Pancreas (tissue), 10 donors: Measurements from ENCODE around the gene LCN1. TPM values are rescaled to one million over a fixed set of nuclear protein-coding genes. Genes with fewer than 3 reads are reported as not detected.
"Not testable (repeated sequence)": the region's sequence is repeated elsewhere in the genome, so short reads cannot be mapped to it uniquely, and the experiment has no call there.

Experiments
- ATAC-seq, 4 donors: fragments of 200-7000 bp; cut with Tn5 transposase; one replicate each; pipeline versions ENCODE4 v1.8.0 to v1.9.1; 2020; ENCODE audit warnings: mild to moderate bottlenecking in 4 of 4, moderate library complexity in 4 of 4
- DNase-seq, 6 donors: peaks; one replicate each; pipeline ENCODE4 v3.0.0-alpha.2; 2020
- FAIRE-seq: peaks from 2 replicates; lab custom pipeline; 2012; peaks lifted over from hg19 to GRCh38; lab: Jason Lieb, UNC
- H3K27ac ChIP-seq, 4 donors: fragments of 200-600 bp; sonication (generic); 1 replicate in 3 of 4; 2 replicates in 1 of 4; pipeline versions ENCODE4 v1.5.0 to v1.8.0; 2020
- H3K27me3 ChIP-seq, 4 donors: fragments of 200-600 bp; one replicate each; pipeline ENCODE4 v1.8.0; 2021
- H3K36me3 ChIP-seq, 3 donors: fragments of 200-600 bp; sonication (generic) in 1 of 3; one replicate each; pipeline versions ENCODE4 v1.5.0 to v1.8.0; 2020 to 2021
- H3K4me1 ChIP-seq, 3 donors: fragments of 200-600 bp; one replicate each; pipeline ENCODE4 v1.8.0; 2021
- H3K4me3 ChIP-seq, 4 donors: fragments of 200-600 bp; sonication (generic) in 2 of 4; one replicate each; pipeline versions ENCODE4 v1.5.0 to v1.8.0; 2020 to 2021
- H3K9me3 ChIP-seq, 4 donors: fragments of 200-600 bp; one replicate each; pipeline ENCODE4 v1.8.0; 2021
- CTCF ChIP-seq, 4 donors: fragments of 200-600 bp; sonication (generic) in 3 of 4; IDR thresholded peaks; one replicate each; pipeline versions ENCODE4 v1.5.0 to v1.8.0; 2021; ENCODE audit warnings: antibody characterized with exemption in 4 of 4
- WGBS, 2 donors: extraction: QIAGEN DNeasy Blood & Tissue Kit; methylation state at CpG; one replicate each; pipeline ENCODE4 v1.1.7; 2013; 5-methylcytosine and 5-hydroxymethylcytosine counted together
- intact Hi-C, 3 donors: fragments of 100-400 bp; cut with DNase I; formaldehyde crosslinking; loops; one replicate each; pipeline versions ENCODE4 v1.11.1 to v1.14.2; 2022
- polyA plus RNA-seq, 2 donors: library from polyadenylated mRNA; stranded (reverse); fragments of 200-250 nt; gene quantifications; one replicate each; pipeline ENCODE4 v1.2.3, GENCODE V29; 2013
- total RNA-seq, 6 donors: library from RNA; stranded (reverse); fragmentation: NEBNext Ultra II Directional in 4 of 6; extraction: Animal tissue kit (Norgen Biotek cat#: 25700) in 4 of 6; gene quantifications; one replicate each; pipeline versions ENCODE4 v1.2.1 to v1.2.4, GENCODE V29; 2021 to 2023
- donor health status: healthy with polysubstance abuse.
- donor health status: DM: no; HTN: no; CAD: no; lungs with moderate emphysema.
- donor health status: DM: no; HTN: no; CAD: no.
- donor health status: control.
- donor health status: control.
- donor health status: Bipolar disorder and iron deficiency.
- donor health status: DM: yes; HTN: yes; CAD: no.
- donor health status: DM: no; HTN: no; CAD: no.
- donor health status: DM: no; HTN: no; CAD: no.
- donor health status: DM: yes; HTN: yes; CAD: no.

Gene LCN1
- total and polyA plus RNA-seq, 8 donors, result not detected

- TF ChIP-seq CTCF (IDR thresholded peaks at IDR 0.05), result no peak
- FAIRE-seq, result no peak
Observed at GRCh38 chr9:135508211-135508820, 12.9 kb upstream of the LCN1 start.

DNA sequence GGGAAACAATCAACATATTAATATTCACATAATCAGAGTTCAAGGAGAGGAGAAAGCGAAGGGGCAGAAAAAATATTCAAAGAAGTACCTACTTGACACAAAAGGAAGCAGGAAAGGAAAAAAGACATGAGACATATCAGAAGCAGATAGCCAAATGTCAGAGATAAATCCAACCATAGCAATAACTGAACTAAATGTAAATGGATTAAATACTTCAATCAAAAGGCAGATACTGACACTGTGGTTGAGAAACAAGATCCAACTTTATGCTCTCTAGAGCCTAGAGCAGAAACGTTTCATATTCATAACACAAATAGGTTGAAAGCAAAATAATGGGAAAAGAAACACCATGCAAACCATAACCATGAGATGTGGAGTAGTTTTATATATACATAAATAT, 11.8 kb upstream of the LCN1 start:
- TF ChIP-seq CTCF (IDR thresholded peaks at IDR 0.05), result no peak
- Histone ChIP-seq H3K9me3 (no peaks in the 10 kb centered on the region), H3K36me3 (peaks cover 0 to under 1% (median under 1%) of the 10 kb centered on the region in 3 donors), H3K27me3 (no peaks in the 10 kb centered on the region), H3K27ac (no peak overlapping the region), H3K4me1 (no peaks in the 10 kb centered on the region), H3K4me3 (no peak overlapping the region)
- intact Hi-C loops, result no loop called here
- no peak for FAIRE-seq
- no peak for DNase-seq
- no peak for ATAC-seq
- WGBS, 2 donors, result 60 to 73% methylated on average over 2 of the region's 2 CpGs

More at GRCh38 chr9:135508211-135508820, 12.9 kb upstream of the LCN1 start:
- H3K27ac ChIP-seq, result no peak overlapping the region
- no peaks in the 10 kb centered on the region for H3K27me3 ChIP-seq
- H3K4me3 ChIP-seq, result no peak overlapping the region
- H3K9me3 ChIP-seq, result no peaks in the 10 kb centered on the region
- no peaks in the 10 kb centered on the region for H3K4me1 ChIP-seq
- DNase-seq, result peak in 1 of 6 donors; percentile 3
- peaks cover 0 to 11% (median 7%) of the 10 kb centered on the region in 3 donors for H3K36me3 ChIP-seq
- intact Hi-C loops, result no loop called here
- no peak for ATAC-seq
- 68 to 81% methylated on average over 9 of the region's 9 CpGs for WGBS, 2 donors

DNA sequence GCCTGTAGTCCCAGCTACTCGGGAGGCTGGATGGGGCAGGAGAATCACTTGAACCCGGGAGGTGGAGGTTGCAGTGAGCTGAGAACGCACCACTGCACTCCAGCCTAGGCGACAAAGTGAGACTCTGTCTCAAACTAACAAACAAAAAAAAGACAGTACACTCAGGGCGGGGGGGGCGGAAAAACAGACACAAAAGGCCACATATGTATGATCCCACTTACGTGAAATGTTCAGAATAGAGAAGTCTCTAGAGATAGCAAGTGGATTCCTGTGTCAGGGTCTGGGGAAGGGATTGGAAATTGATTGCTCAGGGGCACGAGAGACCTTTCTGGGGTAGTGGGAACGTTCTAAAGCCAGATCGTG, 9.0 kb upstream of the LCN1 start:
- no peak overlapping the region for H3K4me3 ChIP-seq
- no peaks in the 10 kb centered on the region for H3K36me3 ChIP-seq
- FAIRE-seq, result no peak
- H3K9me3 ChIP-seq, result no peaks in the 10 kb centered on the region
- no peaks in the 10 kb centered on the region for H3K4me1 ChIP-seq
- ATAC-seq, result no peak
- WGBS, 2 donors, result 45 to 68% methylated on average over 10 of the region's 10 CpGs
- intact Hi-C loops, result no loop called here
- no peak for TF ChIP-seq CTCF (IDR thresholded peaks at IDR 0.05)
- no peaks in the 10 kb centered on the region for H3K27me3 ChIP-seq
- peak in 1 of 6 donors; percentile 0 for DNase-seq
- no peak overlapping the region for H3K27ac ChIP-seq

GRCh38 chr9:135512904-135513303, 8.3 kb upstream of the LCN1 start:
- no peaks in the 10 kb centered on the region for H3K36me3 ChIP-seq
- FAIRE-seq (no peak), ATAC-seq (peak in 1 of 4 donors; percentile 16), DNase-seq (peak in 2 of 6 donors; percentile 3 to 21)
- no peaks in the 10 kb centered on the region for H3K27me3 ChIP-seq
- H3K4me1 ChIP-seq, result no peaks in the 10 kb centered on the region
- no peak for TF ChIP-seq CTCF (IDR thresholded peaks at IDR 0.05)
- no peak overlapping the region for H3K27ac ChIP-seq
- intact Hi-C loops, result no loop called here
- 37 to 49% methylated on average over 7 of the region's 7 CpGs for WGBS, 2 donors
- no peak overlapping the region for H3K4me3 ChIP-seq
- no peaks in the 10 kb centered on the region for H3K9me3 ChIP-seq

DNA sequence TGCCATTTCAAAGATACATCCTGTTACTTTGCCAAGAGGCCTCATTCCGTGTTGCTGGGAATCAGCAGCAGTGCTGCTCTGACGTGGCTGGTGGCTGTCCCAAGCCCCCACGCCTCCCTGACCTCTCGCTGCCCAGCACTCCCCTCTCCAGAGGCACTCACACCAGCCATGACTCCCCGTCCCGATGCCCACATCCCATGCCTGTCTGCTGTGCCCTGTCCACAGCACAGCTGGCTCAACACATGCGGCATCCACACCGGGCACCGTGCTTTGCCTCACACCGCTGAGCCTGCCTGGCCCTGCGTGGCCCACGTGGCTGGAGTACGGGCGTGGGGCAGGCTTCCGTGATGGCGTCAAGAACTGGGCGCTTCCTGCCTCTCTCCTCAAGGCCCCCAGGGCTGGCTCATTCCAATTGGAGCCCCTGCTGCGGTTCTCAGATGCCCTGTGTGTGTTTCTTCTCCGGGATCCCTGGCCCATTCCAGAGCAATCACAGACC, 7.8 kb upstream of the LCN1 start:
- Histone ChIP-seq H3K9me3 (no peaks in the 10 kb centered on the region), H3K27ac (no peak overlapping the region), H3K36me3 (no peaks in the 10 kb centered on the region), H3K4me3 (no peak overlapping the region), H3K4me1 (no peaks in the 10 kb centered on the region), H3K27me3 (no peaks in the 10 kb centered on the region)
- no peak for TF ChIP-seq CTCF (IDR thresholded peaks at IDR 0.05)
- intact Hi-C loops, result no loop called here
- FAIRE-seq (no peak), DNase-seq (peak in 2 of 6 donors; percentile 5 to 50), ATAC-seq (peak in 2 of 4 donors; percentile 29 to 46)
- 59 to 77% methylated on average over 19 of the region's 19 CpGs for WGBS, 2 donors

GRCh38 chr9:135513906-135514305, 7.3 kb upstream of the LCN1 start:
- H3K27ac ChIP-seq, ATAC-seq, H3K36me3 ChIP-seq, H3K9me3 ChIP-seq, FAIRE-seq, H3K4me1 ChIP-seq, H3K4me3 ChIP-seq, H3K27me3 ChIP-seq, intact Hi-C loops: not testable (repeated sequence)
- WGBS, 2 donors, result 68 to 82% methylated on average over 8 to 9 of the region's 9 CpGs
- peak in 1 of 6 donors; percentile 4 for DNase-seq
